H1 (cell line): Measurements from ENCODE around the gene PCDHGB7.

Experiments used
- ATF3 ChIP-seq: IDR thresholded peaks from 2 replicates; pipeline ENCODE4 v1.6.1; 2011; ENCODE audit warnings: low read depth, mild to moderate bottlenecking, low read length; ENCODE audit not compliant: insufficient read depth
- CTCF ChIP-seq, 3 experiments: IDR thresholded peaks; 1 replicate in 2 of 3; 2 replicates in 1 of 3; pipeline versions ENCODE4 v1.5.1 to v1.6.1; 2011; ENCODE audit warnings: low read length in 3 of 3, mild to moderate bottlenecking in 3 of 3, inconsistent platforms in 2 of 3, low read depth in 1 of 3, moderate library complexity in 1 of 3; ENCODE audit not compliant: insufficient read depth in 1 of 3; ENCODE audit errors: control extremely low read depth in 1 of 3
- EZH2 ChIP-seq: fragments of 200-600 bp; sonication (generic); IDR thresholded peaks from 2 replicates; pipeline ENCODE4 v1.7.1; 2012; ENCODE audit warnings: low read depth, mild to moderate bottlenecking, moderate library complexity, low read length, inconsistent platforms; ENCODE audit not compliant: severe bottlenecking
- KDM1A ChIP-seq: fragments of 200-600, 300-600 bp; sonication (generic); IDR thresholded peaks from 2 replicates; pipeline ENCODE4 v1.7.1; 2016; ENCODE audit warnings: mild to moderate bottlenecking, low read length, borderline replicate concordance

GRCh38 chr5:141434006-141434405, 16.5 kb downstream of the PCDHGB7 start:
- TF ChIP-seq EZH2 (no peak), KDM1A (no peak), CTCF (IDR thresholded peaks at IDR 0.05; ENCODE audit: control extremely low read depth in 1 of 3, insufficient read depth in 1 of 3, low read depth in 1 of 3, low read length in 3 of 3) (no peak), ATF3 (no peak)
